Esophagus mucosa (tissue), 1 donor: Measurements from ENCODE around the gene RNF141. TPM values are rescaled to one million over a fixed set of nuclear protein-coding genes. Genes with fewer than 3 reads are reported as not detected.

Source experiments
- ATAC-seq: fragments of 200-7000 bp; cut with Tn5 transposase; one replicate; pipeline ENCODE4 v1.9.1; 2020
- total RNA-seq: library from RNA; stranded (reverse); gene quantifications from one replicate; pipeline ENCODE4 v1.2.4, GENCODE V29; 2023
- donor health status: DM: yes; HTN: yes; CAD: no.

Gene RNF141
- total RNA-seq, 1 donor from 2014 or later = 69.5 TPM

DNA sequence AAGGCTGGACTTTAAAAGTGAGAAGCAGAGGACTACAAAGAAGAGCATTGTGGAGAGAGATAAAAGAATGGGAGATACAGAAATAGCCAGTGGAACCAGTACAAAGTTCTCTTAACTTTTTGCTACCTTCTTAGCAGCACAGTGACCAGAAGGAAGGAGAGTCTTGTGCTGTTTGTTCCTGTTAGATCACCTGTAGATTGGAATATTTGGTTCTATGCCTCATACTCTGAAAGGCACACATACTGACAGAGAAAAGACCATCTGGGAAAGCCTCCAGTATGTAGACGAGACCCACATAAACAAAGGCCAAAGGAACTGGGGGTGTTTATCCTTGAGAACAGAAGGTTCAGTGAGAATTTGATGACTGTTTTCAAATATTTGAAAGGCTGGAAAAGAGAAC is 18.7 kb downstream of the RNF141 start:
- ATAC-seq = no peak

DNA sequence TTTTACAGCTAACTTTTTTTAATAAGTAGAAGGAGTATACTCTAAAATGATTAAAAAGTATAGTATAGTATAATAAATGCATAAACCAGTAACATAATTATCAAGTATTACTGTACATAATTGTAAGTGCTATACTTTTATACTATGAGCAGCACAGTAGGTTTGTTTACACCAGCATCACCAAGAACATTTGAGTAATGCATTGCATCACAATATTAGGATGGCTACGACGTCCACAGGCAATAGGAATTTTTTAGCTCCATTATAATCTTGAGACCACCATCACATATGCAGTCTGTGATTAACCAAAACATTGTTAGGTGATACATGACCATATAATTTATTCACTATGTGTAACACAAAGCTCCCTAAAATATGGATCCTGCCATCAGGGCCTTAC is 20.4 kb downstream of the RNF141 start:
- no peak for ATAC-seq

DNA sequence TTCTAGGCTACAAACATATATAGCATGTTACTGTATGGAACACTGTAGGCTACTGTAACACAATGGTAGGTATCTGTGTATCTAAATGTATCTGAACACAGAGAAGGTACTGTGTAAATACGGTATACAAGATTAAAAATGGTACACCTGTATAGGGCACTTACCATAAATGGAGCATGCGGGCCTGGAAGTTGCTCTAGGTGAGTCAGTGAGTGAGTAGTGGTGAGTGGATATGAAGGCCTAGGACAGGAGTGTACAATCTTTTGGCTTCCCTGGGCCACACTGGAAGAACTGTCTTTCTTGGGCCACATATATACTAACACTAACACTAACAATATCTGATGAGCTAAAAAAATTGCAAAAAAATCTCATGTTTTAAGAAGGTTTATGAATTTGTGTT is 21.4 kb downstream of the RNF141 start:
- no peak for ATAC-seq

DNA sequence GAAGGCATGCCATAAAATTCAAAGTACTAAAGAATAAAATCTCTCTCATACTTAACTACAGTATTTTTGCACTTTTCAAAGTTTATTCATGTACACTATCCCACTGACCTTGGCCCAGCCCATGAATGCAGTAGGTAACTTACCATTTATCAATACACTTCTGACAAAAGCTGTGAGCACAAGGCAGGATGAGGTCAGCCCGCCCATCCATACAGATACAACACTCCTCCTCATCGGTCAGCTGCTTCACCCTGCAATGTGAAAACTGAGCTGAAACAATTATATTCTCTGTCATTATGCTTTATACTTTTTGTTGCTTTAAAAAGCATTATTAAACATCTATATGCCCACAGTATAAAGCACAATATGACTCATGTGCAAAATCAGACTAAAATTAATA is 22.1 kb downstream of the RNF141 start:
- no peak for ATAC-seq

DNA sequence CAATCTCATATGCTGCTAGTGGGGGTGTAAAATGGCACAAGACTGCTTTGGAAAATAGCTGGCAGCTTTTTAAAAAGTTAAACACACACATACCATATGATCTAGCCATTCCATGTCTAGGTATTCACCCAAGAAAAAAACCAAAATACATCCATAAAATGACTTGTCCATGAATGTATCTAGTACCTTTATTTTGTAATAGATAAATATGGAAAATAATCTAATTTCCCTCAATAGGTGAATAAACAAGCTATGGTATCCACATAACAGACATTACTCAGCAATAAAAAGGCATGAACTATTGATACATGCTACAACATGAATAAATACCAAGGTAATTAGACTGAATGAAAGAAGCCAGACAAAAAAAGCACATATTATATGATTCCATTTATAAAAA is 22.9 kb downstream of the RNF141 start:
- ATAC-seq = peak; percentile 21

DNA sequence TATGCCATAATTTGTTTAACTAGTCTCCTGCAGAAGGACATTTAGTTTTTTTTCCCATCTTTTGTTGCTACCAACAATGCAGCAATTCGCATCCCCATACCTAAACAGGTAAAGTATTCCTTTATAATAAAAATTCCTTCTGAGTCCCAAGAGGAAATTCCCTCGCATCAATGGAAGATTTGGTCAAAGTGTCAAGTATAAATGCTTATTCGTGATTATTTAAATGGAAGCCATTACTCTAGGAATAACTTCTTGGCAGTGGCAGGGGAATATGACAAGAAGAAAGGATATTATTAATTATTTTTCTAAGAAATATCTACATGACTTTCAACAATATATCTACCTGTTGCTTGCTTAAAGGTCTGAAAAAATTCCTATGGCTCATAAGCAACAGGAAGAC is 25.6 kb downstream of the RNF141 start:
- no peak for ATAC-seq

DNA sequence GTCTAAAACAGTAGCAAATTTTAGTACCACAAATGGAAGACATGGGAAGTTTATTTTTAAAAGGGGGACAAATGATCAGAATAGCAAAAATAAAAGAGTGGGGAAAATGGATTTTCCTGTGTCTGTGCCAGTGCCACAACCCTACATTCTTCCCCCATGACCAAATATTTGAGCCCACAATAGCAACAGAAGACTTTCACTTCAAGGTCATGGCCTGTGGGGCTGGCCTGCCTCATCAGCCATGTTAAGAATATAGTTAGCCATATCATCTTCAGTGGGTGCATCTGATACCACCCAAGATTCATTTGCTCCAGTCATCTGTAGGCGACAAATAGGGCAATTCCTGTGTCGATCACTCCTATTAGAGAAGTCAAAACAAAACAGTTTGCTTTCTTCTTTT is 26.3 kb downstream of the RNF141 start:
- no peak for ATAC-seq

DNA sequence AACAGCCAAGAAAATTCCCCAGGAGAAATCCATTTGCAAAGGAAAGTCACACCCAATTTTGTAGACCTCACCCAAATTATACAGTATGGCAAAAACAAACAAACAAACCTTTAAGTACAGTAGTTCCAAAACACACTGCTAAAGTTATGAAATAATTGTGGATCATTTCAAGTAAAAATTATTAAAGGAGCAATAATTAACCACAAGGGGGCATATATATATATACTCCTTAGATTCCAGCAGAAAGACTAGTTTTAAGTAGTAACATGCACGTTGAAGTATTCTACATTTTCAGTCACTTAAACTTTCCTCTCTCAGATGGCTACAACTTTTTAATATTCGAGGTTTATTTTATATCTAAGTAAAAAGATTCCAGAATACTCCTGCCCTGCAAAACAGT is 26.8 kb downstream of the RNF141 start:
- ATAC-seq = no peak

DNA sequence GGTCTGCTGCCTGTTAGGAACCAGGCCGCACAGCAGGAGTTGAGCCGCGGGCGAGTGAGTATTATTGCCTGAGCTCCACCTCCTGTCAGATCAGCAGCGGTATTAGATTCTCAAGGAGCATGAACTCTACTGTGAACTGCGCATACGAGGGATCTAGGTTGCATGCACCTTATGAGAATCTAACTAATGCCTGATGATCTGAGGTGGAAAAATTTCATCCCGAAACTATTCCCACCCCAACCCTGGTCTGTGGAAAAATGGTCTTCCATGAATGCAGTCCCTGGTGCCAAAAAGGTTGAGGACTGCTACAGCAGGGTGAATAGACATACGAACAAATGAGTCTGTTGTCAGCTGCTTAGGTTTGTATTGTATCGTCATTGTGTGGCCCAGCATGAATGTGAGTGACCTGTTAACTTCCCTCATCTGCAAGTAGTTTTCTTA is 29.8 kb downstream of the RNF141 start:
- no peak for ATAC-seq

DNA sequence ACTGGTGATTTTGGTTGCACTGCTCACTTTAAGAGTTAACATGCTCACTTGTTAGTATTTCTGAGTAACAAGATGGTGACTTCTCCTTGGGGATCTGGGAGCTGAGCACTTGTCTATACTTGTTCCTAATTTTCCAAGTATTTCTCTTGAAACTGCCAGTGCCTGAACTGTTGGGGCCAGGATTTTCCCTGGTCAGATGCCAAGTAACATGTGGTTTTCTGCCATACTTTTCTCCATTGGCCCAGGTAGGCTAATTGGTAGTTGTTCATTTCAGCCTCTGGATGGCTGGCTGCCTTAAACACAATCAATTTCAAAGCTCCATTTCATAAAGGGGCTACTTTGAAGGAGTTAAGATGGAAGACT is 35.0 kb downstream of the RNF141 start:
- no peak for ATAC-seq

DNA sequence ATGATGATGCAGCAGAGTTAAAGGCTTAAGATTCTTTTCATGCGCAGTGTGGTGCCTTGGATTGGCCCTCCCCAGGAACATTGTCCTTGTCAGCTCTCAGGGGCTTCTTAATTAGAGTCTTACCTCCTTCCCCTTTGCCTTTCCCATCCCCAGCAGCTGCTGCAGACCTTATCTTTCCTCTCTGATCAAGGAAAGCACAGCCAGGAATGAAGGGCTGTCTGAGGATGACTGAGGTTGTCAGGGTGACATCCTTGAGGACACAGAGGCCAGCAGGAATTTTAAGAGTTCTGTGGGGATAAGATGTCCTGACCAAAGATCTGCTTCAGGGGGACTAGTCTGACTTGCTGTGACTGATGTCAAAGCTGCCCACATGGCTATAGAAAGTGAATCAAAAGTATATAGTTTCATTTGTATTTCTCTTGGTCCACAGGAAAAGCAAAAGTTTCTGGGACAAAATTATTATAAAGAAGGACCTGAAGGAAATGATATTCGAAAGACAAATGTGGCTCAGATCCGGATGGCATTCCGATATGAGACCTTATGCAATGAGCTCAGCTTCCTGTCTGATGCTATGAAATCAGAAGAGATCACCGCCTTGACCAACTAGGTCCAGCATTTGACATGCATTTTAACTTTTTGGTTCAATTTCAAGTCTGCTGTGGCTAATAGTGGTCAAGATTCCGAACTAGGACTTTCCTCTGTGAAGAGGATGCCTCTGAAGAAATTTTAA is 35.5 kb downstream of the RNF141 start:
- ATAC-seq = no peak

DNA sequence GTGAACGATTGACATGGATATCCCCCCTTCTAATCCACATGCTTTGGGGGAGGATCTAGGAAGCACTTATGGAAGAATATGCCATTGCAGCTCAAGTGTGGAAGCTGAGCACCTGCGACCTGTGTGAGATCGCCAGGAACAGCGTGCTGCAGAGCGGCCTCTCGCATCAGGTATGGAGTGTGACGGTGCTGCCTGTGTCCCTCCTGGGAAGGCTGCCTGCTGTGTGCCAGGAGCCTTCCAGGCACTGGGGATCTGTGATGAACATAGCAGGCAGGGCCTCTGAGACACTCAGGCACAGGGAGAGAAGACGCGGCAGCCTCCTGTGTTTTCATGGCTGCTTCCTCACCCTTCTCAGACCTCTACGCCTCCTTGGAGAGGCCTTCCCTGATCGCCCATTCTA is 36.5 kb downstream of the RNF141 start:
- ATAC-seq = no peak

DNA sequence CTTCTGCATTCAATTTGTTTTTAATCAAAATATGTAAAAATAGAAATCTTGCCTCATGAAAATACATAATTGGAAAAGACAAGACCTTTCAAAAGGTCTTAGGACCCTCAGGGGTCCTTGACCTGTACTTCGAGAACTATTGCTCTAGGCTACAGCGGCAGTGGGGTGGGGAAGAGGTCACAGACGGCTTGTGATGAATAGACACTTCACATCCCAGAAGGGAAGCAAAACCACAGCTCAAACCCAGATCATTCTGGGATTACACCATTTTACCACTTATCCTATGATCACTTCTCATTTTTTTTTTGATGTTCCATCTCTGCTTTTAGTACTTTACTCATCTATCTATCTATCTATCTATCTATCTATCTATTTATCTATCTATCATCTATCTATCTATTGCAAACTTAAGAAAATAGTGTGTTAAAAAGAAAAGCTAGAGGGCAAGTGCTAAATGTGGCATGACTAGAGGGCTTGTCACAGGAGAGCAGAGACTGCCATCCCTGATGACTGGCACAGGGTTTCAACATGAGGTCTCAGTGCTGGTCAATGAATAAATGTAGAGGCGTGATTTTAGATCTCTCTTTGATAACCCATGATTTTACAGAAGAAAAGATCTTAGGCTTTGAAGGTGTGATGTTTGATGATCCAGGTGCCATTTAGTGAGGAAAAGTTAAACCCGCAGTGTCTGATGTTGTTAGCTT is 37.1 kb downstream of the RNF141 start:
- ATAC-seq = no peak

DNA sequence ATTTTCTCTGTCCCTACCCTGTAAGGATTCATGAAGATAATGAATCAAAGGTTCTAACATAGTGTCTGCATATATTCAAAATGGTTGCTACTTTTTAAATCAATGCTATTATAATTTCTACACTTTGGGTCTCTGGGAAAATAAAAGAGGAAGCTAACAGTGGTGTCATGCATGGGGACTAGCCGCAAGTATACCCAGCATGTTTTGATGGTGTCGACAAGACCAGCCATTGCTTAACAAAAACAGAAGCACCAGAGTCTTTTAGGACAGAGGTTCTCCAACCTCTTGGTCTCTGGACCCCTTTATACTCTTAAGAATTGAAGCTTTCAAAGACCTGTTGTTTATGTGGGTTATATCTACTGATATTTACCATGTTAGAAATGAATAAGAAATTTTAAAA is 37.8 kb downstream of the RNF141 start:
- no peak for ATAC-seq

DNA sequence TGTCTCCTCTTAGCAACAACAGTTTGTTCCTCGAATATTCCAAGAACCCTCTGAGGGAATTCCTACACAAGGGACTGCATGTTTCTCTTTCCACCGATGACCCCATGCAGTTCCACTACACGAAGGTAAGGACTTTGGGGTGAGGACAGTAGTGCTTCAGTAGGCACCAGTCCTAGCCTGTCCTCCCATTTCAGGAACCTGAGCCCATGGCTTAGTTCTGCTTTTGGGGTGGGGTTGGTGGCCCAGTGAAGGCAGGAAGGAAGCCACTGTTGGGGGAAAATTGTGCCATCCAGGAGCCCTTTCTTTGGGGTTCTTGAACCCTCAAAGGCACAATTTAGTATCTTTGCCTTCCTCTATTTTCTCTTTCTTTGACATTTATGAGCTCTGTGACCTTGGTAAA is 38.2 kb downstream of the RNF141 start:
- ATAC-seq = no peak

DNA sequence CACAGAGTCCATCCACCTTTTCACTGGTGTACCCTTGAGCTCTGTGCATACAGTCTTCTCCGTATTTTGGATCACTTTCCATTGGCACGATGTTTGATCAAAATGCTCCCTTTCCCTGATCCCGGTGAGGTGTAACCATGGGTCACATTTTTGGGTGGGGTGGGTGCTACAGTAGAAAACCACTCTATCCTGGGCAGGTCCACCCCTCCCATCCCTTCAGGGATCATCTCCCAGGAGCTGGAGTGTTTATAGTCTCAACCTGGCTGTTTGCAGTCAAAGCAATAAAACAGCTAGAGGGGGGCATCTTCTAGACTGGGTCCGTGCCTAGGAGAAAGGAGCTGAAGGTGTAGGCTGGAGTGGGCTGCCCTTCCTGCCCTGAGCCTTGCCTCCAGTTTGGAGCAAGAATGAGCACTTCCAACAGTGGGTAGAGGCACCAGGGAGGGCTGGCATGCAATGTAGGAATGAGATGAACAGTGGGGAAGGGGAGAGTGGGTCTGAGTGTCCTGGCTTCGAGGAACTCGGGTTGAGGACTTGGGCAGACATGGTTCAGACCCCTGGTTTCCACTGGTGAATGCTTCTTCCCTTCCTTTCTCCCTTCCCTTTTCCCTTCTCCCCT is 38.8 kb downstream of the RNF141 start:
- no peak for ATAC-seq

DNA sequence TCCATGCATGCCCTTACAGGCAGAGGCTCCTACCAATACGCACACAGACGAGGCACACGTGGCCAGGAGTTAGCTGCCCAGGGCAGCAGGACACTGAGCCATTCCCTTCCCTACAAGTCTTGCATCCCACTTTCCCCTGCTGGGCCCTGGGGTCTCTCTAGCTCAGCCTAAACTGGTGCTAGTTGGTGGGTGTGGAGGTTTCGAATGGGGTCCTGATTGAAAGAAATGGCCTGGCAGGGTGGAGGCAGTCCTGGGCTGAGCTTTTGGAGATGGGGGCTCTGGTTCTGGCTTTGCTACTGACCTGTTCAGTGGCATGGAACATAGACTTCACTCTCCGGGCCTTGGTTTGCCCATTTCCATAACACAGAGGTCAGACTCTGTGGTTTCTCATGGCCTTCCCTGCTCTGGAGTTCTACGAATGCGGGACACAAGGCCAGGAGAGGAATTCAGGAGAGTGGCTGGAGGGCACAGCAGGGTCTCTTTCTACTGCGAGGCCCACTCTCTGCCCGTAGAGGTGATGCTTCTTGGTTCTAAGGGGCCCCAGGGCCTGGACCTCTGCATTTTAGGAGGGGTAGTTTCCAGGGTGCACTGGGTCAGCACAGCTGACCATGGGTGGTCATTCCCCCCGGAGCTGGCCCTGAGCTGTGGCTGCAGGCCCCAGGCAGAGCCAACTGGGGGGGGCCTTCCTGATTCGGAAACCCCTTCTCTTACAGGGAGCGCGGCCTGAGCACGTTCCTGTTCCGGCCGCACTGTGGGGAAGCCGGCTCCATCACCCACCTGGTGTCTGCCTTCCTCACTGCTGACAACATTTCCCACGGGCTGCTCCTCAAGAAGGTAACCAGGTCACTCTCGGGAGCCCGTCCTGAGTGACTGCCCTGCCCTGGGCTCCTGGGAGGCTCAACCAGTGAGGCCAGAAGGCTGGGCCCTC is 40.0 kb downstream of the RNF141 start:
- no peak for ATAC-seq

DNA sequence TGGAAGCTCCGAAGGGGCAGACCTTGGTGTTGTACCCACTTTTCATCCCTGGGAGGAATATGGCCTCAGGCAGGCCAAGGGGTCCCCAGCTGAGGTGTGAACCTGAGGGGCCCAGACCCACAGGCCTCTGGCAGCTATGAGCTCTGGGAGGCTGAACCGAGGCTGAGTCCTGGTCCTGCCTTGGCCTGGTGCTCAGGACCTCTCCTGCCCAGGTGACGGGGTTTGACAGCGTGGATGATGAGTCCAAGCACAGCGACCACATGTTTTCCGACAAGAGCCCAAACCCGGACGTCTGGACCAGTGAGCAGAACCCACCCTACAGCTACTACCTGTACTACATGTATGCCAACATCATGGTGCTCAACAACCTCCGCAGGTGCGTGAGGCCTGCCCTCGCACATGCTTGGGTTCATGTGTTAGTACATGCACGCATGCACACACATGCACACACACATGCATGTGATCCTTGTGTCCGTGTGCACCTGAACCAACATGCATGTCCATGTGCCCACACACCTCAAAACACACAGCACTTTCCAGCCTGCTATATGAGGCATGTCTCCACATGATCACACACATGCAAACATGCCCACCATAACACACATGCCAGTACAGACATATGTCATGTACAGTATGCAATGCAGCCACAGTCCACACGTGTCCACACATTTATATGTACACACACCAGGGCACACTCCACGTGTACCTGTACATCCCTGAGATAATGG is 40.9 kb downstream of the RNF141 start:
- peak; percentile 4 for ATAC-seq

DNA sequence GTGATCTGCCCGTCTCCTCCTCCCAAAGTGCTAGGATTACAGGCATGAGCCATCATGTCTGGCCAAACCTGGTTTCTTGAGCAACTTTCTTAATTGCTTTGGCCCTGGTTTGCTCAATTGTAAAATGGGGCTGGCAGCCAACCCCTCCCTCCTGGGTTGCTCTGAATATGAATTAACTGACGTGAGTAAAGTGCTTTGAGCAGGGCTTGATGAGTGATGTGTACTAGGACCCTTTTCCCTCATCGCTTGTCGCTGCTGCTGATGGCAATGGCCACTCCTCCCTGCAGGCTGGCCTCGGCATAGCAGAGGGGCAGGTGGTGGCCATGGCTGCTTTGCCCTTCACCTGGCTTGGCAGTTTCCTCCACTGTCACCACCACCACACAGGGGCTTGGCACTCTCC is 41.5 kb downstream of the RNF141 start:
- ATAC-seq = peak; percentile 62

DNA sequence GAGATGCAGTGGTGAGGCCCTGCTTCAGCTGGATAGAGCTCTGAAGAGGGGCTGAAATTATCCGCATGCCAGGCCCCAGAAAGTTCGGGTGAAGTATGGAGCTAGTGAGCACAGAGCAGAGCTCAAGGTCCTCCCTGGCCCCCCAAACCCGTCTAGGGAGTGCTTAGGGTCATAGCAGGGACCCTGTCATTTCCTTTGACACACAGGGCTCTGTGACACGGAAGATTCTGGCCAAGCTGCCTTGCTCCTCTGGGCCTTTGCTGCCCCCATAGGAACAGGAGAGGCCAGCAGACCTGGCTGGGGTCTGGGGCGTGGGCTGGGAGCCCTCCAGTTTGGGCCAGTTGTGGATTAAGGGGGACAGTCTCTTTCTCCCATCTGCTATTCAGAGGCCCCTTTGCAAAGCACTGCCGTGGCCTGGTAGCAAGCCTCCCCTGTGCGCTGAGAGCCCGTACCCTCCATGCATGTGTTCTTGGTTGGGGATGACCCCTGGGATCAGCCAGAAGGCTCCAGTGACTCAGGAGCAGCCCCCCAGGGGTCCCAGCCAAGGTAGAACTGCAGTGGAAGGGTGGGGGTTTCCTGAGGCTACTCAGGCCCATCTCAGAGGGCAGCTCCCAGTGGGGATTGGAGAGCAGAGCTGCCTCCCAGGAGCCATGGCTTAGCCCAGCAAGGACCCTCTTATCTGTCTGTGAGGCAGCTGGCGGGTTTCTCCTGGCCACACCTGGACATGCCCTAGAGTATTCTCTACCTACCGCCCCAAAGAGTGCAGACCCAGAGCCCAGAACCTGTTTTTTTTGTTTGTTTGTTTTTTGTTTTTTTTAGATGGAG is 42.3 kb downstream of the RNF141 start:
- no peak for ATAC-seq

DNA sequence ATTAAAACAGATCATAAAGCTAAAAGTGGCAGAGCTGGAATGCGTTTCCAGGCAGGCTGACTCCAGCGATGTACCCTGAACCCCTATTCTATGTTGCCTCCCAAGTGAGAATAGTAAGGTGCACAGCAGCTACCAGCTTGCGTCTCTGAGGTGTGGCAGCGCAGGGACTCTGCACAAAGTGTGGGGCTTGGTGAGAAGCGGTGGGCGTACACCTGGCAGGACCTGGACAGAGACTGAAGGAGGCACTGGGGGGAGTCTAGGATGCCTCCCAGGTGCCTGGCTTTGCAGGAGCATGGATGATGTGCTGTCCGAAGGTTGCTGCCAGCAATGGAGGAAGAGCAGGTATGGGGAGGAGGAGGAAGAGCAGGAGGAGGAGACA is 43.0 kb downstream of the RNF141 start:
- no peak for ATAC-seq
